Sigmoid colon (tissue), 7 donors: ENCODE measurements around the gene CDY2A. TPM values are rescaled to one million over a fixed set of nuclear protein-coding genes. Genes with fewer than 3 reads are reported as not detected.
"Not testable (repeated sequence)": the region's sequence is repeated elsewhere in the genome, so short reads cannot be mapped to it uniquely, and the experiment has no call there.

Experiments used
- DNase-seq: peaks from one replicate; pipeline ENCODE4 v3.0.0-alpha.2; 2019
- H3K27ac ChIP-seq, 4 donors: fragments of 200-600 bp; sonication (generic); one replicate each; pipeline ENCODE4 v1.5.1; 2016 to 2019; ENCODE audit warnings: mild to moderate bottlenecking in 1 of 4
- H3K27me3 ChIP-seq, 3 donors: fragments of 200-600 bp; sonication (generic); one replicate each; pipeline ENCODE4 v1.5.1; 2019; ENCODE audit warnings: mild to moderate bottlenecking in 1 of 3
- H3K36me3 ChIP-seq, 4 donors: fragments of 200-600 bp; sonication (generic); one replicate each; pipeline ENCODE4 v1.5.1; 2016 to 2019
- H3K4me1 ChIP-seq, 4 donors: fragments of 200-600 bp; sonication (generic); one replicate each; pipeline ENCODE4 v1.5.1; 2017 to 2019
- H3K4me3 ChIP-seq, 4 donors: fragments of 200-600 bp; sonication (generic); one replicate each; pipeline ENCODE4 v1.5.1; 2017 to 2019; ENCODE audit warnings: mild to moderate bottlenecking in 2 of 4, moderate library complexity in 1 of 4
- H3K9me3 ChIP-seq, 4 donors: fragments of 200-600 bp in 3 of 4; sonication (generic) in 3 of 4; one replicate each; pipeline versions ENCODE4 v1.5.1 to v1.6.1; 2013 to 2019
- WGBS, 2 donors: extraction: QIAGEN DNeasy Blood & Tissue Kit; methylation state at CpG; one replicate each; pipeline ENCODE4 v1.1.7; 2013; 5-methylcytosine and 5-hydroxymethylcytosine counted together
- intact Hi-C: fragments of 100-400 bp; cut with DNase I; formaldehyde crosslinking; loops from one replicate; pipeline ENCODE4 v1.15.1; 2023
- polyA plus RNA-seq, 3 donors: library from polyadenylated mRNA; stranded (reverse); fragments of 200-250 nt; gene quantifications; one replicate each; pipeline ENCODE4 v1.2.3, GENCODE V29; 2013
- total RNA-seq, 4 donors: library from RNA; depleted of rRNA; stranded (reverse); fragments of >200 nt; gene quantifications; one replicate each; pipeline ENCODE4 v1.1.0, GENCODE V29; 2016
- donor health status: healthy with polysubstance abuse.
- donor health status: Bipolar disorder and iron deficiency.
- donor health status: healthy.

Gene CDY2A, protein sequence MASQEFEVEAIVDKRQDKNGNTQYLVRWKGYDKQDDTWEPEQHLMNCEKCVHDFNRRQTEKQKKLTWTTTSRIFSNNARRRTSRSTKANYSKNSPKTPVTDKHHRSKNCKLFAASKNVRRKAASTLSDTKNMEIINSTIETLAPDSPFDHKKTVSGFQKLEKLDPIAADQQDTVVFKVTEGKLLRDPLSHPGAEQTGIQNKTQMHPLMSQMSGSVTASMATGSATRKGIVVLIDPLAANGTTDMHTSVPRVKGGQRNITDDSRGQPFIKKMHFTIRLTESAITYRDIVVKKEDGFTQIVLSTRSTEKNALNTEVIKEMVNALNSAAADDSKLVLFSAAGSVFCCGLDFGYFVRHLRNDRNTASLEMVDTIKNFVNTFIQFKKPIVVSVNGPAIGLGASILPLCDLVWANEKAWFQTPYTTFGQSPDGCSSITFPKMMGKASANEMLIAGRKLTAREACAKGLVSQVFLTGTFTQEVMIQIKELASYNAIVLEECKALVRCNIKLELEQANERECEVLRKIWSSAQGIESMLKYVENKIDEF
- not detected for total RNA-seq
- not detected for polyA plus RNA-seq

DNA sequence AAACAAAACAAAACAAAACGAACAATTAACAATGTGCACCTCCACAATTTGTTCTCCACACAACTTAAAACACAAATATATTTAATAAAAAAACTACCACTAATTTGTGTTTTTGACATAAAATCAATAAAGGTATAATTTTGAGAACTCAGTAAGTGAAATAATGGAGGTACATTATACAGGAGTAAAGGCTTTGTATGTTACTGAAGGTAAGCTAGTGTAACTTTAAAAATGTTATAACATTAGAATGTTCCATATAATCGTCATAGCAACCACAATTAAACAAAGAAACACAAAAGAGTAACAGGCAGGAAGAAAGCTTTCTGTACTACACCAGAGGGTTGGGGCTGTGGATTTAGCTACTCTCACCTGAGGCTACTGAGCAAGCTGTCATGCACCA lies at the start of gene CDY2A:
TSS of gene CDY2A (plus strand) at position 301 of the 400 bp plus-strand sequence. CDS start 328 bp downstream, outside the sequence.
- intact Hi-C loops, H3K9me3 ChIP-seq, H3K36me3 ChIP-seq, H3K27me3 ChIP-seq, H3K4me3 ChIP-seq, H3K27ac ChIP-seq, H3K4me1 ChIP-seq, DNase-seq: not testable (repeated sequence)
- WGBS, 2 donors = 39% methylated on average over 1 of the region's 2 CpGs

DNA sequence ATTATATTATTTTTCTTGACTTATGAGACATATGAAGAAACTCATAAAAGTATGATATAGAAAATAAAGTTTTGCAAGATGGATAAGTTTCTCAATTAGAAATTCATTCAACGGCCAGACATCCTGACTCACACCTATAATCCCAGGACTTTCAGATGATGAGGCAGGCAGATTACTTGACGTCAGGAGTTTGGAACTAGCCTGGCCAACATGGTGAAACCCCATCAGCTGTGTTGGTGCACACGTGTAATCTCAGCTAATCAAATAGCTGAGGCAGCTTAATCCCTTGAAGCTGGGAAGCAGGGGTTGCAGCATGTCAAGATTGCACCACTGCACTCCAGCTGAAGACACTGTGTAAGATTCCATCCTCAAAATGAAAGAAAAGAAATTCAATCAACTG lies 28.0 kb upstream of the CDY2A start:
- H3K4me1 ChIP-seq, intact Hi-C loops, DNase-seq, H3K9me3 ChIP-seq, H3K36me3 ChIP-seq, H3K27me3 ChIP-seq, H3K4me3 ChIP-seq, H3K27ac ChIP-seq: not testable (repeated sequence)
- no CpG with 5 or more reads among the region's 3 CpGs for WGBS, 2 donors

DNA sequence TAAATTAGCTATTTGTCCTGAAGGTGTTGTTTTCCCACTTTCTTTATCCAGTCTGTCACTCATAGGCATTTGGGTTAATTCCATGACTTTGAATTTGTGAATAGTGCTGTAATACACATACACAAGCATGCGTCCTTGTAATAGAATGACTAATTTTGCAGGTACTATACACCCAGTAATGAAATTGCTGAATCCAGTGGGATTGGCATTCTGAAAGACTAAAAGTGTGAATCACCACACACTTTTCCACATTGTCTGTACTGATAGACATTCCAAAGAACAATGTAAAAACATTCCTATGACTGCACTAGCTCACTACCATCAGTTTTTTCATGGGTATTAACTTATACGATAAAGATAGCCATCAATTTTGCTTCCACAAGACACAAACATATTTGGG lies 27.3 kb upstream of the CDY2A start:
- H3K27me3 ChIP-seq, H3K36me3 ChIP-seq, intact Hi-C loops, H3K9me3 ChIP-seq, DNase-seq, H3K4me1 ChIP-seq, H3K4me3 ChIP-seq, H3K27ac ChIP-seq: not testable (repeated sequence)
- WGBS, 2 donors = no CpG with 5 or more reads among the region's 2 CpGs

DNA sequence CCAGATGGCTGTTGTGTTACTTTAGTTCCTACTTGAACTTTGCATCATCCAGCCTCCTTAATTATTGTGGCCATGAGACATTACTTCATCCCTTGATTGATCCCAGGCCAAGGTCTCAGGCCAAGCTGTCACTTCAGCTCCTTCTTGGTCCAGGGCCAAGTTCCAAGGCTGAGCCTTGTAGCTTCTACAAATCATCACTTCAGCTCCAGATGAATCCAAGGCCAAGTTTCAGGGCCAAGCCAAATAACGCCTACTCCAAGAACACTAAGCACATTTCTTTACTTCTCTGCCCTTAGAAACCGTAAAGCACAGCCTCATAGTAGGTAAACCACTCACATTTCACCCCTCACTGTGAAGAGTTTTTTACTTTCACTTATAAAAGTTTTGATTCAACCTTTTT lies 1.7 kb upstream of the CDY2A start:
- H3K4me1 ChIP-seq, H3K36me3 ChIP-seq, DNase-seq, H3K4me3 ChIP-seq, H3K27ac ChIP-seq, H3K9me3 ChIP-seq, intact Hi-C loops, H3K27me3 ChIP-seq: not testable (repeated sequence)
- no CpG with 5 or more reads among the region's 2 CpGs for WGBS, 2 donors

DNA sequence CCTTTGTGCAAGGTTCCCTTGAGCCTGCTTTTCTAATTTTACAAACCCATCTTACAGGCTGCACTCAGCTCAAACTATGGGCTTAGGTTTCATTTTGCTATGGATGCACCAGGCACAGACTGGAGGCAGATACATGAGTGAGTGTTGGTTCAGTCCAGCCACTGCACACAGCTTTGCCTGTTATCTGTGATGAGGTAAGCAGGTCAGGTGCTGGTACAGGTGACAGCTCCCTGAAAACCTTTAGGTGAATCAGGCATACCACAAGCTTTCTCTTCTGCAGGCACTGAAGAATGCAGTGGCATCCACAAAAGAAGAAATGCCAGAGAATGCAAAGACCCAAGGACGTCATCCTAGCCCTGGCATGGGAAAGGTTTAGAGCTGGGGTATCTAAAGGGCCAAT lies 3.3 kb downstream of the CDY2A start:
- H3K4me1 ChIP-seq, H3K27me3 ChIP-seq, intact Hi-C loops, H3K36me3 ChIP-seq, H3K4me3 ChIP-seq, DNase-seq, H3K9me3 ChIP-seq, H3K27ac ChIP-seq: not testable (repeated sequence)
- WGBS, 2 donors = no CpG with 5 or more reads among the region's 1 CpG

DNA sequence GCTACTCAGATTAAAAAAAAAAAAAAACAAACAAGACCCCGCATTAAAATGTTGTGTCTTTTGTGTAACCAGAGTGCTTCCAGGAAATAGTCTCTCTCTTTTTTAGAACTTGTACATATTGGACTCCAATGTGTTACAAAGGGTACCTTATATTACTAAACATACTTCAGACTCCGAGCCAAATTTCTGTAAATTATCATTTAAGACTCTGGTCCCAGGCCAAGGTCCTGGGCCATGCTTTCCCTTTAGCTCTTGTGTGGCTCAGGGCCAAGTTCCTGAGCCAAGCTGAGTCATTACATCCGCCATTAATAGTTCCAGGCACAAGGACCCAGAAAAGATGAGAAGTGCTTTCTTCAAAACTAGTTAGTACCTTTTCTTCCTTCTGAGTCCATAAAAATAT lies 4.6 kb downstream of the CDY2A start:
- H3K4me1 ChIP-seq, DNase-seq, H3K27me3 ChIP-seq, H3K4me3 ChIP-seq, H3K36me3 ChIP-seq, H3K27ac ChIP-seq, H3K9me3 ChIP-seq, intact Hi-C loops: not testable (repeated sequence)
- no CpG with 5 or more reads among the region's 3 CpGs for WGBS, 2 donors

DNA sequence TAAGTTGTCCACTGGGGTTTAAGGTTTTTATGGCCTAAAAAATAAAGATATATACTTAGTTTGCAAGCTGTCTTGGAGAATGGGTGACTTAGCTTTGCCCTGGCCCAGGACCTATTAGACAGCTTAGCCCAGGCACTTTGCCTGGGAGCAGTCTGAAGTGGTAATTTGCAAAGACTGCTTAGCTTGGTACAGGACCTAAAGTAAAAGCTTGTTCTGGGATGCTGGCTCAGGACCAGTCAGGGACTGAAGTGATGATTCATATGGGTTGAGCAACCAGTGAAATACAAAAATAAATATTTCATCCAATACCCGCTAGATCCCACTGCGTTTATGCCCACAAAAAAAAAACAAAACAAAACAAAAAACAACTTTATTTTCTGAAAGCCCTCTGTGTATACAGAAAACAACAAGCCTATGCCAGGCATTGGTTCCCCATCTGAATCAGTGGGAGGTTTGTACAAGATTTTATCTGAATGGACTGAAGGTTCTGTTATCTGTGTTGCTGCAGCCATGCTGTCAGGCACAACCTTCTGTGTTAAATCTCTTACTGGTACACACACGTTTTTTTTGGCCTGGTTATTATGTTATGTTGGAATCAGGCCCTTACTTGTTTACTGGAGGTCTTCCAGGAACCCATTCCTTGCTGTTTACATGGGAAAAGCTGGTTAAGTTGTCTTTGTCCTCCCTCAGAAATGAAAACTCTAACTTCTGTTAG lies 8.7 kb downstream of the CDY2A start:
- H3K27me3 ChIP-seq, H3K27ac ChIP-seq, DNase-seq, H3K4me1 ChIP-seq, H3K36me3 ChIP-seq, intact Hi-C loops, H3K9me3 ChIP-seq, H3K4me3 ChIP-seq: not testable (repeated sequence)
- no CpG with 5 or more reads among the region's 3 CpGs for WGBS, 2 donors

DNA sequence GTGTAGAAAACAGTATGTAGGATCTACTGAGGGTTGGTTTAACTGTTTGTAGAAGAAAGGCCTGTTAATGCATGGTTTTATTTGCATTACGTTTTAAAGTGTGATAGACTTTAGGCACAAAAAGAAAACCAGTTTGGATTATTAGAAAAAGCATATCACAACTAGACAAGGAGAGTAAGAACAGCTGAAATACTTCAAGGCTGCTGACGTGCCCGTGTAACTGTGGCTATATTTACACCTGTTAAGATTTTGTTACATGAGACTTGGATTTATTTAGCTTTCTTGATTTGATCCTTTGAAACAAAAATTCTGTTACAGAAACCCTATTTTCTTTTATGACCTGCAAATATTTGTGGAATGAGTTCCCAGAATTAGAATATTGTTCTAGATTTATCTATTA lies 9.3 kb downstream of the CDY2A start:
- H3K4me1 ChIP-seq, H3K36me3 ChIP-seq, DNase-seq, H3K27me3 ChIP-seq, intact Hi-C loops, H3K4me3 ChIP-seq, H3K27ac ChIP-seq, H3K9me3 ChIP-seq: not testable (repeated sequence)
- WGBS, 2 donors = no CpG with 5 or more reads among the region's 3 CpGs

DNA sequence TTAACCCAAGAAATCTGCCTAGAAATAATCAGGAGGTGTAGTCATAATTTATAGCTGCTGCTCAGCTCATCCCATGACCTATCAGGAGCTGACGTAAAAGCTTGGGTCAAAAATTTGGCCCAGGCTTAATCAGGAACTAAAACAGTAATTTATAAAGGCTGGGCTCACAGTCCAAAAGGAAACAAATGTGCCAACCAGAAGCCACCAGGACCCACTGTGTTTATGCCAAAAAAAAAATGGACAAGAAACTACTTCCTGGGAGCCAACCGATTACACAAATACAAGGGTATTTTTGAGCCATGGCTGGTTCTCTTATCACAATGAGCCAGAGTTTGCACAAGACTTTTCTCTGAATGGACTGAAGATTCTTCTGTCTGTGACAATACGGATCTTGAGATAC lies 19.4 kb downstream of the CDY2A start:
- H3K4me1 ChIP-seq, intact Hi-C loops: not testable (repeated sequence)
- no CpG with 5 or more reads among the region's 3 CpGs for WGBS, 2 donors

DNA sequence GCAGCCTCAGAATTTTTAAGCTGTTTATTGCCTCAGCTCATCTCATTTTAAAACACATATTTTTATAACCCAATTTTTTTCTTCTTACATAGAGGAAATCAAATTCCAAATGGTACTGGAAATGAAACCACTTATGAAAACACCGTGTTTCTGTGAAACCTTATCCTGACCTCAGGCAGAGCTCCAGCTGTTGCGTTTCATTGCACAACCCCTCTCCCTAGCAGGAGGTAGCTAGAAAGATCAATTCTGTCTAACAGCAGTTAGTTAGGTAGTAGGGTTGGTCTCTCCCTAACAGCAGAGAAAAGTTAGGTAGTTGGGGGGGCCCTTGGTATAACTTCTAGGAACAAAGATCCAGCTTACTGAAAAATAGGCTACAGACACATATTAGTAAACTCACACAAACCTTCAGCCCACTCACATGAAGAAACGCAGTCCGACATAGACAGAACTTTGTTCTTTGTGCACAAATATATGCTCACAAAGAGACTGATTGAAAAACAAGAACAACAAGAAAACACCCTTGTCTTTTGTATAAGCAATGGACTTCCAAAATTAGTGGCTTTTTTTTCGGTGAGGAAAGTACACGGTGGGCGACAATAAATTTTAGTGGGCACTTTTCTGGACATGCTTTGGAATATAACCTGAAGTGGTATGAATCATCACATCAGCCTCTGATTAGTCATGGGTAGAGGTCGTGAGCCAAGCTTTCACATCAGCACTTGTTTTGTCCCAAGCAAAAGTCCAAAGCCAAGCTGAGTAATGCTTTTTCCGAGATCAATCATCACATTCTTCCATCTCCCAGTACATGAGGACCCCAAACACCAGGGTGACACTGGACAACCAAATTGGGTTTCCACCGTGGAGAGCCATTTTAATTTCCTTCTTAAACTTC lies 22.8 kb downstream of the CDY2A start:
- intact Hi-C loops, H3K9me3 ChIP-seq, H3K27me3 ChIP-seq, H3K27ac ChIP-seq, DNase-seq, H3K36me3 ChIP-seq, H3K4me1 ChIP-seq, H3K4me3 ChIP-seq: not testable (repeated sequence)
- WGBS, 2 donors = no CpG with 5 or more reads among the region's 10 CpGs

More for the DNA sequence above, 19.4 kb downstream of the CDY2A start:
- H3K36me3 ChIP-seq, H3K27me3 ChIP-seq, H3K4me3 ChIP-seq, H3K27ac ChIP-seq, H3K9me3 ChIP-seq, DNase-seq: not testable (repeated sequence)

DNA sequence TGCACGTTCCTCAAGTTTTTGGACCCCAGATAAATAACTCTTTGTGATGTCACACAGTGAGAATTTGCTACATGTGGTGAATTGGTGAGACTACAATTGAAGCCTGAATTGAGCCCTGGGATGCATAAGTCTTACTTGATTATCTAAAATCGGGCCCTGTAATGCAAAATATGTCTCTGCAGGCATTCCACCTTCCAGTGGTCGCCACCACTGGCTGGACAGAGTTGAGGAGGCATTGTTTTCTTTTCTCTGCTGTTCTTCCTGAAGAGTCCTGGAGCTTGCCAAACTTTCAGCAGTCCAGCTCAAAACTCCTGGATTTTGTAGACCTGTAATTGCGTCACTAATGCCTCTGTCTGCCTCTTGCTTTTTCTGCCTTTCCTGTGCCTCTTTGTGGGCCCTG lies 23.5 kb downstream of the CDY2A start:
- intact Hi-C loops, H3K4me1 ChIP-seq, H3K27ac ChIP-seq, DNase-seq, H3K9me3 ChIP-seq, H3K36me3 ChIP-seq, H3K27me3 ChIP-seq, H3K4me3 ChIP-seq: not testable (repeated sequence)
- WGBS, 2 donors = no CpG with 5 or more reads among the region's 4 CpGs

DNA sequence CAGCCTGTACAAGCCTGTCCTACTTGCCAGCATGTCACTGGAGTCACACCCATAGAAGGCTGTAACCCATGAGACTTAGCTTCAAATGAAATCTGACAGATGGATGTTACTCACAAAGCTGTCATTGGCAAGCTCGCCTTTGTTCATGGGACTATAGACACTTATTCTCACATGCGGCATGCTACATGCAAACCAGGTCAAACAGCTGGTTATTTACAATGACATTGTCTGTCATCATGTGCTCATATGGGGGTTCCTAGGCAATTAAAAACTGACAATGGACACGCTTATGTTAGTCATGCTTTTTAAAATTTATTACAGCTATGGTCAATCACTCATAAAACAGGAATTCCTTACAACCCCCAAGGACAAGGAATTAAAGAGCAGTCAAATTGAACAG lies 30.9 kb downstream of the CDY2A start:
- H3K27ac ChIP-seq, H3K27me3 ChIP-seq, DNase-seq, H3K4me3 ChIP-seq, H3K36me3 ChIP-seq, H3K9me3 ChIP-seq, H3K4me1 ChIP-seq, intact Hi-C loops: not testable (repeated sequence)
- WGBS, 2 donors = no CpG with 5 or more reads among the region's 3 CpGs
